Neuronal stem cell (in vitro differentiated cells): ENCODE results near the gene COBLL1.
"Not testable (repeated sequence)": the region's sequence is repeated elsewhere in the genome, so short reads cannot be mapped to it uniquely, and the experiment has no call there.

Experiments
- DNase-seq: peaks from one replicate; pipeline ENCODE4 v3.0.0-alpha.2; 2013; ENCODE audit warnings: low spot score
- H2AFZ ChIP-seq: one replicate; pipeline ENCODE4 v1.6.1; 2013; ENCODE audit warnings: mild to moderate bottlenecking, low read length, inconsistent platforms
- H2AK5ac ChIP-seq: 2 replicates; pipeline ENCODE4 v1.6.1; 2013; ENCODE audit warnings: low read depth, mild to moderate bottlenecking, inconsistent platforms, low read length, moderate library complexity, mixed read lengths
- H2BK120ac ChIP-seq: 2 replicates; pipeline ENCODE4 v1.6.1; 2013; ENCODE audit warnings: low read depth, mild to moderate bottlenecking, inconsistent platforms, low read length, moderate library complexity, mixed read lengths
- H2BK12ac ChIP-seq: one replicate; pipeline ENCODE4 v1.6.1; 2013; ENCODE audit warnings: low read length, inconsistent platforms
- H2BK15ac ChIP-seq: 2 replicates; pipeline ENCODE4 v1.6.1; 2013; ENCODE audit warnings: mild to moderate bottlenecking, low read length, inconsistent platforms, mixed read lengths
- H2BK5ac ChIP-seq: one replicate; pipeline ENCODE4 v1.6.1; 2013; ENCODE audit warnings: inconsistent platforms, mild to moderate bottlenecking, low read length, moderate library complexity
- H3K14ac ChIP-seq: one replicate; pipeline ENCODE4 v1.6.1; 2013; ENCODE audit warnings: low read length, inconsistent platforms
- H3K18ac ChIP-seq: 2 replicates; pipeline ENCODE4 v1.6.1; 2013; ENCODE audit warnings: low read length, inconsistent platforms
- H3K23ac ChIP-seq: 2 replicates; pipeline ENCODE4 v1.6.1; 2013; ENCODE audit warnings: low read depth, mild to moderate bottlenecking, mixed read lengths, low read length, inconsistent platforms; ENCODE audit not compliant: poor library complexity
- H3K27ac ChIP-seq: replicated peaks from 3 replicates; pipeline ENCODE4 v1.5.1; 2013; ENCODE audit warnings: low read length, inconsistent platforms
- H3K27me3 ChIP-seq, 3 experiments: 2 replicates each; pipeline ENCODE4 v1.6.1; 2013; ENCODE audit warnings: low read length in 3 of 3, mild to moderate bottlenecking in 2 of 3, inconsistent platforms in 1 of 3, low read depth in 1 of 3, mixed read lengths in 1 of 3, moderate library complexity in 1 of 3; ENCODE audit not compliant: control insufficient read depth in 3 of 3, insufficient read depth in 3 of 3
- H3K36me3 ChIP-seq, 2 donors: replicated peaks in 1 of 2; 2 replicates each; pipeline ENCODE4 v1.6.1; 2013; ENCODE audit warnings: low read length in 2 of 2; ENCODE audit not compliant: control insufficient read depth in 2 of 2, insufficient read depth in 2 of 2
- H3K4ac ChIP-seq: 2 replicates; pipeline ENCODE4 v1.6.1; 2013; ENCODE audit warnings: inconsistent platforms, mild to moderate bottlenecking, low read length, moderate library complexity
- H3K4me1 ChIP-seq, 2 donors: 1 replicate in 1 of 2; 2 replicates in 1 of 2; pipeline ENCODE4 v1.6.1; 2013; ENCODE audit warnings: low read length in 2 of 2, low read depth in 1 of 2; ENCODE audit not compliant: control insufficient read depth in 2 of 2, insufficient read depth in 1 of 2
- H3K4me2 ChIP-seq: one replicate; pipeline ENCODE4 v1.6.1; 2013; ENCODE audit warnings: mild to moderate bottlenecking, low read length, inconsistent platforms; ENCODE audit not compliant: insufficient read depth, poor library complexity, severe bottlenecking
- H3K4me3 ChIP-seq, 2 donors: 2 replicates each; pipeline ENCODE4 v1.5.1; 2013; ENCODE audit warnings: low read length in 2 of 2, mild to moderate bottlenecking in 2 of 2, inconsistent platforms in 1 of 2, moderate library complexity in 1 of 2
- H3K79me1 ChIP-seq: one replicate; pipeline ENCODE4 v1.6.1; 2013; ENCODE audit warnings: low read depth, mild to moderate bottlenecking, inconsistent platforms, low read length, moderate library complexity
- H3K9ac ChIP-seq: one replicate; pipeline ENCODE4 v1.6.1; 2013; ENCODE audit warnings: mild to moderate bottlenecking, low read depth, low read length, inconsistent platforms; ENCODE audit not compliant: poor library complexity
- H3K9me3 ChIP-seq, 2 donors: replicated peaks in 1 of 2; 2 replicates each; pipeline versions ENCODE3 to v1.6.1; 2013; ENCODE audit warnings: low read length in 2 of 2, mild to moderate bottlenecking in 2 of 2, inconsistent platforms in 1 of 2, low read depth in 1 of 2, mixed read lengths in 1 of 2, moderate library complexity in 1 of 2; ENCODE audit not compliant: control insufficient read depth in 2 of 2, insufficient read depth in 1 of 2
- H4K8ac ChIP-seq: one replicate; pipeline ENCODE4 v1.6.1; 2013; ENCODE audit warnings: low read depth, mild to moderate bottlenecking, inconsistent platforms, low read length, moderate library complexity
- H4K91ac ChIP-seq: one replicate; pipeline ENCODE4 v1.6.1; 2013; ENCODE audit warnings: low read length, low read depth, mild to moderate bottlenecking, inconsistent platforms; ENCODE audit not compliant: poor library complexity
- WGBS, 2 donors: extraction: QIAGEN DNeasy Blood & Tissue Kit; methylation state at CpG; one replicate each; pipeline ENCODE4 v1.1.7; 2013; ENCODE audit warnings: missing lambda C conversion rate in 2 of 2, mixed read lengths in 1 of 2; ENCODE audit not compliant: insufficient read length in 2 of 2, insufficient replicate concordance in 1 of 2; ENCODE audit errors: extremely low coverage in 2 of 2; 5-methylcytosine and 5-hydroxymethylcytosine counted together

Gene COBLL1

GRCh38 chr2:164860694-164861042 lies 19.0 kb upstream of the COBLL1 start:
- no peak overlapping the region for H2BK12ac ChIP-seq
- H3K14ac ChIP-seq: no peak overlapping the region
- H4K91ac ChIP-seq: no peak overlapping the region
- H4K8ac ChIP-seq: no peak overlapping the region
- H2BK120ac ChIP-seq: no peak overlapping the region
- H2AK5ac ChIP-seq: no peak overlapping the region
- H3K4me1 ChIP-seq: no peaks in the 10 kb centered on the region
- H2BK15ac ChIP-seq: no peak overlapping the region
- H3K36me3 ChIP-seq: no peaks in the 10 kb centered on the region
- no peak overlapping the region for H3K4me3 ChIP-seq
- H3K27me3 ChIP-seq: no peaks in the 10 kb centered on the region
- no peaks in the 10 kb centered on the region for H3K79me1 ChIP-seq
- no peaks in the 10 kb centered on the region for H3K9me3 ChIP-seq
- no peak overlapping the region for H3K27ac ChIP-seq
- no peak overlapping the region for H3K4me2 ChIP-seq
- no peak overlapping the region for H3K18ac ChIP-seq
- no peak overlapping the region for H2BK5ac ChIP-seq
- no peak overlapping the region for H3K9ac ChIP-seq
- H2AFZ ChIP-seq: no peak overlapping the region
- no peak for DNase-seq
- H3K23ac ChIP-seq: no peak overlapping the region
- no peak overlapping the region for H3K4ac ChIP-seq

DNA sequence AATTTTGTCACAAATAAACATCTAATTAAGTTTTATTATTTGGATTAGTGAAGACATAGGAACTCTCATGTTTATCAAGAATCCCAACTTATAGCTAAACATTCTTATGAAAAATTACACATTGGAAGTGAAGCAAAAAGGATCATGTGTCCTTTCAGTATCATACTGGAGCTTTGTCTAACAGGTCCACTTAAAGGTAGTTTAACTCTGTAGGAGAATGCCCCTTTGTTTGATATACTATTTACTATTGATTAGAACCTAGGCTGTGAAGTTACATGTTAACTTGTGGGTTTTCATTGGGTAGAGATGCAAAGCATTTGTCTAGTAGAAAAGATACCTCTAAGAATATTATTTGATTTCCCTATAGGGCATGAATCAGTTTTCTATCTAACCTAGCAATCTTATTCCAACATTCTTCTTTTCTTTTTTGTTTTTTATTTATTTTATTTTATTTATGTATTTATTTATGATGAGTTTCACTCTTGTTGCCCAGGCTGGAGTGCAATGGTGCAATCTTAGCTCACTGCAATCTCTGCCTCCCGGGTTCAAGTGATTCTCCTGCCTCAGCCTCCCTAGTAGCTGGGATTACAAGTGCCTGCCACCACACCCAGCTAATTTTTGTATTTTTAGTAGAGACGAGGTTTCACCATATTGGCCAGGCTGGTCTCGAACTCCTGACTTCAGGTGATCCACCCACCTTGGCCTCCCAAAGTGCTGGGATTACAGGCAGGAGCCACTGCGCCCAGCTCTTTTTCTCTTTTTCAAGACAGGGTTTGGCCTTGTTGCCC lies 18.5 kb upstream of the COBLL1 start:
- H2AFZ ChIP-seq, DNase-seq, H3K14ac ChIP-seq, H2BK15ac ChIP-seq, H3K9ac ChIP-seq, H3K27me3 ChIP-seq, H2AK5ac ChIP-seq, H2BK5ac ChIP-seq, H3K18ac ChIP-seq, H2BK12ac ChIP-seq, H3K9me3 ChIP-seq, H3K4me3 ChIP-seq, H3K4me2 ChIP-seq, H4K8ac ChIP-seq, H3K23ac ChIP-seq, H3K79me1 ChIP-seq, H3K4me1 ChIP-seq, H3K4ac ChIP-seq, H3K27ac ChIP-seq, H2BK120ac ChIP-seq, H3K36me3 ChIP-seq, H4K91ac ChIP-seq: not testable (repeated sequence)
- WGBS, 2 donors: no CpG with 5 or more reads among the region's 4 CpGs

DNA sequence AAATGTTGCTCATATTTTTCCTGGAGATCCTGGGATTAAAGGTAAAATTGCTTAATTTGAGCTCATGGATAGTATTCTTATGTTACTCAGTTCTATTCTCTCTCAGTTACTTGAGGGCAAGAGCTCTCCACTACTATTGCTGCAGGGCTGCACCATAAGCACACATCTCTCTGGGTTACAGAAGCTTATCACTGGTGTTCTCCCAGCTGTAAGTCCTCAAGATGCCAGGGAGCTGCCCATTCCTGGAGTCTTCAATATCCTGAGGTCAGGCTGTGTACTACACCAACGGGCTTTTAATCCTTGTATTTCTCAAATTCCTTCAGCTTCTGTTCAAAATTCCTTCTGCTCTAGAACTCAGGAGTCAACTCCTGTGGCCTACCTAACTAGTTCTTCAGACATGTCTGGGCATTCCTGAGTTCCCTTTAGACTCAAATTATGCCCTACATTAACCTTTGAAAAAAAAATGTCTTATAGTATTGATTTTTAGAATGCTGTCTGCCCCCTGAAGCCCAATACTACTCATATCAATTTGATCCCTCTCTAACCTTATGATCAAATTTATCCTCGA lies 17.7 kb upstream of the COBLL1 start:
- H3K9me3 ChIP-seq: no peaks in the 10 kb centered on the region
- no peak overlapping the region for H3K27ac ChIP-seq
- no peak overlapping the region for H3K9ac ChIP-seq
- no peak overlapping the region for H3K4me3 ChIP-seq
- H3K4me2 ChIP-seq: no peak overlapping the region
- no peaks in the 10 kb centered on the region for H3K36me3 ChIP-seq
- no peak overlapping the region for H2BK12ac ChIP-seq
- no peak overlapping the region for H4K8ac ChIP-seq
- H2AK5ac ChIP-seq: no peak overlapping the region
- no peak overlapping the region for H3K23ac ChIP-seq
- H2BK5ac ChIP-seq: no peak overlapping the region
- no peaks in the 10 kb centered on the region for H3K4me1 ChIP-seq
- WGBS, 2 donors: no CpG with 5 or more reads among the region's 2 CpGs
- H2BK120ac ChIP-seq: no peak overlapping the region
- no peak overlapping the region for H2BK15ac ChIP-seq
- H2AFZ ChIP-seq: no peak overlapping the region
- no peak overlapping the region for H3K4ac ChIP-seq
- H3K14ac ChIP-seq: no peak overlapping the region
- H3K27me3 ChIP-seq: no peaks in the 10 kb centered on the region
- no peak overlapping the region for H4K91ac ChIP-seq
- no peaks in the 10 kb centered on the region for H3K79me1 ChIP-seq
- no peak for DNase-seq
- H3K18ac ChIP-seq: no peak overlapping the region

DNA sequence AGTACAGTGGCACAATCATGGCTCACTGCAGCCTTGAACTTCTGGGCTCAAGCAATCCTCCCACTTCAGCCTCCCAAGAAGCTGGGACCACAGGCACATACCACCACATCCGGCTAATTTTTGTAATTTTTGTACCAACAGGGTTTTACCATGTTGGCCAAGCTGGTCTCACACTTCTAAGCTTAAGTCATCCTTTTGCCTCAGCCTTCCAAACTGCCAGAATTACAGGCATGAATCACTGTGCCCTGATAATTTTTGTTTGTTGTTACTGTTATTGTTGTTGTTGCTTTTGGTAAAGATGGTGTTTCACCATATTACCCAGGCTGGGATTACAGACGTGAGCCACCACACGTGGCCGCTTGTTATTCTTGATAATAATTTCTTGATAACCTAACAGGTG lies 10.5 kb upstream of the COBLL1 start:
- Histone ChIP-seq H3K9ac (no peak overlapping the region), H3K14ac (no peak overlapping the region), H3K4me1 (no peaks in the 10 kb centered on the region), H2BK120ac (no peak overlapping the region), H4K91ac (no peak overlapping the region), H3K9me3 (no peaks in the 10 kb centered on the region), H3K36me3 (no peaks in the 10 kb centered on the region), H3K18ac (no peak overlapping the region), H3K4me2 (no peak overlapping the region), H2AFZ (no peak overlapping the region), H3K4ac (no peak overlapping the region), H4K8ac (no peak overlapping the region), H3K23ac (no peak overlapping the region), H3K79me1 (no peaks in the 10 kb centered on the region), H2AK5ac (no peak overlapping the region), H2BK5ac (no peak overlapping the region), H3K27ac (no peak overlapping the region), H3K4me3 (no peak overlapping the region), H2BK15ac (no peak overlapping the region), H3K27me3 (no peaks in the 10 kb centered on the region), H2BK12ac (no peak overlapping the region)
- no CpG with 5 or more reads among the region's 4 CpGs for WGBS, 2 donors
- DNase-seq: no peak
